Measurements from ENCODE around the gene BACH1.

The BACH1 gene

DNA sequence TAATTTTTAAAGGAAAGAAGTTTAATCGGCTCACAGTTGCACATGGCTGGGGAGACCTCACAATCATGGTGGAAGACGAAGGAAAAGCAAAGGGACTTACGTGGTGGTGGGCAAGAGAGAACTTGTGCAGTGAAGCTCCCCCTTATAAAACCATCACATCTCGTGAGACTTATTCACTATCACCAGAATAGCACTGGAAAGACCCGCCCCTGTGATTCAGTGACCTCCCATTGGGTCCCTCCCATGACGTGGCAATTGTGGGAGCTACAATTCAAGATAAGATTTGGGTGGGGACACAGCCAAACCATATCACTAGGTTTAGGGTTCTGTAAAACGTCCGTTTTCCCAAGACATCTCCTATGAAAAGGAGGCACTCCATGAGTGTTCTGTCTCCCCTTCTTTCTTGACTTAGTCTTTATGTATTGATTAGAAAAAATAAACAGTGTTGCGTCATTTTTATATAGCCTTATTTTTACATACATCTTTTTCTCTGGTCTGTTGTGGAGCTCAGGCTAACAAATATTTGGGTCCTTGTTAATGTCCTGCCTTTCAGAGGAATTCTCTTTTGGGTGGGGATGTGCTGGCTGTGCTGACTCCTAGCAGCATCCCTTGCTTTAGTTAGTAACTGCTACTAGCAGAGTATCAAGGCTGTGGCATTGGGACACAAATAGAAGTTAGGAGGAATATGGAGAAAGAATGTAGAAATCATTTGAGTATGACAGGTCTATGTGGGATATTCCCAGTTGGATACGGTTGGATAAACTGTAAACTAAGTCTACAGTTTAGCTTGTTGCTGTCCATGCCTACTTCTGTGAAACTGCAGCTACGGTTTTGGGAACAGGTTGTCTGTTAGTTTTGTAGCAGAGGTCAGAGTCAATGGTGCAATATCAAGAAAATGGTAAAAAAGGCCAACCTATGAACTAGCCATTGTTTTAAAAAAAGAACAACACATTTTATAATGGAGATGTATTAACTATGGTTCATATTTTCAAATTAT is 23.5 kb downstream of the BACH1 start:
- H3K4me3 ChIP-seq = no peak overlapping the region
- no peak overlapping the region for H3K27ac ChIP-seq
- TF ChIP-seq, protein P1, sequence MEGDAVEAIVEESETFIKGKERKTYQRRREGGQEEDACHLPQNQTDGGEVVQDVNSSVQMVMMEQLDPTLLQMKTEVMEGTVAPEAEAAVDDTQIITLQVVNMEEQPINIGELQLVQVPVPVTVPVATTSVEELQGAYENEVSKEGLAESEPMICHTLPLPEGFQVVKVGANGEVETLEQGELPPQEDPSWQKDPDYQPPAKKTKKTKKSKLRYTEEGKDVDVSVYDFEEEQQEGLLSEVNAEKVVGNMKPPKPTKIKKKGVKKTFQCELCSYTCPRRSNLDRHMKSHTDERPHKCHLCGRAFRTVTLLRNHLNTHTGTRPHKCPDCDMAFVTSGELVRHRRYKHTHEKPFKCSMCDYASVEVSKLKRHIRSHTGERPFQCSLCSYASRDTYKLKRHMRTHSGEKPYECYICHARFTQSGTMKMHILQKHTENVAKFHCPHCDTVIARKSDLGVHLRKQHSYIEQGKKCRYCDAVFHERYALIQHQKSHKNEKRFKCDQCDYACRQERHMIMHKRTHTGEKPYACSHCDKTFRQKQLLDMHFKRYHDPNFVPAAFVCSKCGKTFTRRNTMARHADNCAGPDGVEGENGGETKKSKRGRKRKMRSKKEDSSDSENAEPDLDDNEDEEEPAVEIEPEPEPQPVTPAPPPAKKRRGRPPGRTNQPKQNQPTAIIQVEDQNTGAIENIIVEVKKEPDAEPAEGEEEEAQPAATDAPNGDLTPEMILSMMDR (IDR thresholded peaks at IDR 0.05) = no peak
- no peak for DNase-seq (ENCODE audit: low spot score)

DNA sequence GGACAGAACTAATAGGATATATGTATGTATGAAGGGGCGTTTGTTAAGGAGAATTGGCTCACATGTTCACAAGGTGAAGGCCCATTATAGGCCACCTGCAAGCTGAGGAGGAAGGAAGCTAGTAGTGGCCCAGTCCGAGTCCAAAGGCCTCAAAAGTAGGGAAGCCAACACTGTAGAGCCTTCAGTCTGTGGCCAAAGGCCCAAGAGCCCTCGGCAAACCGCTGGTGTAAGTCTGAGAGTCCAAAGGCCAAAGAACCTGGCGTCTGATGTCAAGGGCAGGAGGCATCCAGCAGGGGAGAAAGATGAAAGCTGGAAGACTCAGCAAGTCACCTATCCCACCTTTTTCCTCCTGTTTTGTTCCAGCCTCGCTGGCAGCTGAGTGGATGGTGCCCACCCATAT is 24.5 kb downstream of the BACH1 start:
- Histone ChIP-seq H3K27ac (no peak overlapping the region), H3K4me3 (no peak overlapping the region)
- no peak for DNase-seq (ENCODE audit: low spot score)
- TF ChIP-seq, protein P1 (IDR thresholded peaks at IDR 0.05) = no peak

DNA sequence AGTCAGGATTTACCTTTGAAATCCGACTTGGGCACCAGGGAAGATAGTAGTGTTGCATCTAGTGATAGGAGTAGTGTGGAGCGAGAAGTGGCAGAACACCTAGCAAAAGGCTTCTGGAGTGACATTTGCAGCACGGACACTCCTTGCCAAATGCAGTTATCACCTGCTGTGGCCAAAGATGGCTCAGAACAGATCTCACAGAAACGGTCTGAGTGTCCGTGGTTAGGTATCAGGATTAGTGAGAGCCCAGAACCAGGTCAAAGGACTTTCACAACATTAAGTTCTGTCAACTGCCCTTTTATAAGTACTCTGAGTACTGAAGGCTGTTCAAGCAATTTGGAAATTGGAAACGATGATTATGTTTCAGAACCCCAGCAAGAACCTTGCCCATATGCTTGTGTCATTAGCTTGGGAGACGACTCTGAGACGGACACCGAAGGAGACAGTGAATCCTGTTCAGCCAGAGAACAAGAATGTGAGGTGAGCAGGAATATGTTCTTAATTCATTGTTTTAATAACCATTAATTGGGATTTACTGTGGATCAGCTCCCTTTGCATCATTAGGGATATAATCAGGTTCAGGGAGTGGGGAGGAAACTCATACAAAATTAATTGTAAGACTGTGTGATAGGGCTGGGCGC is 28.3 kb downstream of the BACH1 start:
- no peak for DNase-seq (ENCODE audit: low spot score)
- Histone ChIP-seq H3K4me3 (no peak overlapping the region), H3K27ac (no peak overlapping the region)
- TF ChIP-seq, protein P1 (IDR thresholded peaks at IDR 0.05) = no peak

DNA sequence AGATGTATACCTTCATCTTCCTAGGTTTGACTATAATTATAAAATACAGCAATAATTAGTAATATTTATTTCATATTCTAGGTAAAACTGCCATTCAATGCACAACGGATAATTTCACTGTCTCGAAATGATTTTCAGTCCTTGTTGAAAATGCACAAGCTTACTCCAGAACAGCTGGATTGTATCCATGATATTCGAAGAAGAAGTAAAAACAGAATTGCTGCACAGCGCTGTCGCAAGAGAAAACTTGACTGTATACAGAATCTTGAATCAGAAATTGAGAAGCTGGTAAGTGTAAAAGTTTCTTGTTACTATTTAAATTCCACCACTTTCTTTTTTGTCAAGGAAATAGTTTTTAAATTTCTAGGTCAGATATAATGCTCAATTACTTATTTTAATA is 30.7 kb downstream of the BACH1 start:
- no peak overlapping the region for H3K4me3 ChIP-seq
- no peak overlapping the region for H3K27ac ChIP-seq
- TF ChIP-seq, protein P1 (IDR thresholded peaks at IDR 0.05) = no peak
- DNase-seq (ENCODE audit: low spot score) = no peak

- TF ChIP-seq, protein P1 (IDR thresholded peaks at IDR 0.05) = no peak
- DNase-seq (ENCODE audit: low spot score) = no peak
- H3K27ac ChIP-seq = peak overlapping the region in 1 of 2 donors; percentile 36
- no peak overlapping the region for H3K4me3 ChIP-seq
Observed at GRCh38 chr21:29330797-29331196, 32.1 kb downstream of the BACH1 start.

- no peak overlapping the region for H3K4me3 ChIP-seq
- peak overlapping the region; percentile 22 to 66 for H3K27ac ChIP-seq
- no peak for DNase-seq (ENCODE audit: low spot score)
- TF ChIP-seq, protein P1 (IDR thresholded peaks at IDR 0.05) = no peak
Observed at GRCh38 chr21:29332461-29333362, 34.0 kb downstream of the BACH1 start.

All from coronary artery (tissue), 2 donors.